Liver (tissue), 9 donors: ENCODE results near the gene VPS72. TPM values are rescaled to one million over a fixed set of nuclear protein-coding genes. Genes with fewer than 3 reads are reported as not detected.

Experiments used
- DNase-seq: peaks from one replicate; pipeline ENCODE4 v3.0.0-alpha.2; 2017; ENCODE audit warnings: low spot score
- H3K27ac ChIP-seq, 2 donors: one replicate each; pipeline ENCODE4 v1.7.0; 2013; ENCODE audit warnings: inconsistent platforms in 2 of 2, low read length in 2 of 2, control low read depth in 1 of 2, low read depth in 1 of 2, mild to moderate bottlenecking in 1 of 2
- H3K27me3 ChIP-seq, 4 donors: one replicate each; pipeline versions ENCODE4 v1.6.1 to v1.7.0; 2013; ENCODE audit warnings: low read length in 3 of 4, inconsistent platforms in 1 of 4, mild to moderate bottlenecking in 1 of 4, moderate library complexity in 1 of 4; ENCODE audit not compliant: control insufficient read depth in 4 of 4, insufficient read depth in 4 of 4
- H3K36me3 ChIP-seq, 4 donors: one replicate each; pipeline versions ENCODE4 v1.6.1 to v1.7.0; 2013; ENCODE audit warnings: low read length in 3 of 4, mild to moderate bottlenecking in 3 of 4, low read depth in 1 of 4, moderate library complexity in 1 of 4; ENCODE audit not compliant: control insufficient read depth in 4 of 4, insufficient read depth in 3 of 4
- H3K4me1 ChIP-seq, 4 donors: one replicate each; pipeline versions ENCODE4 v1.6.1 to v1.7.0; 2013; ENCODE audit warnings: low read length in 3 of 4, mild to moderate bottlenecking in 3 of 4, moderate library complexity in 1 of 4; ENCODE audit not compliant: control insufficient read depth in 4 of 4, insufficient read depth in 4 of 4
- H3K4me3 ChIP-seq, 3 donors: one replicate each; pipeline versions ENCODE4 v1.6.1 to v1.7.0; 2013; ENCODE audit warnings: low read length in 3 of 3, control low read depth in 1 of 3, low read depth in 1 of 3, mild to moderate bottlenecking in 1 of 3
- H3K9ac ChIP-seq, 2 donors: one replicate each; pipeline ENCODE4 v1.7.0; 2013; ENCODE audit warnings: low read length in 2 of 2, mild to moderate bottlenecking in 2 of 2, moderate library complexity in 2 of 2, control low read depth in 1 of 2, low read depth in 1 of 2
- H3K9me3 ChIP-seq, 4 donors: one replicate each; pipeline versions ENCODE4 v1.6.1 to v1.7.0; 2013; ENCODE audit warnings: low read length in 3 of 4; ENCODE audit not compliant: control insufficient read depth in 4 of 4
- ATF3 ChIP-seq: IDR thresholded peaks from 2 replicates; pipeline ENCODE4 v1.6.1; 2016; ENCODE audit warnings: antibody characterized with exemption
- CTCF ChIP-seq: fragments of 150-350 bp; IDR thresholded peaks from 2 replicates; pipeline ENCODE4 v1.5.1; 2017; ENCODE audit warnings: improper control_type of control experiment, low read depth, low read length; ENCODE audit not compliant: missing input control
- EGR1 ChIP-seq, 2 donors: IDR thresholded peaks; 2 replicates each; pipeline ENCODE4 v1.6.1; 2016 to 2018; ENCODE audit warnings: antibody characterized with exemption in 2 of 2, low read depth in 2 of 2
- FOXA1 ChIP-seq: IDR thresholded peaks from 2 replicates; pipeline ENCODE4 v1.6.1; 2016; ENCODE audit warnings: antibody characterized with exemption
- FOXA2 ChIP-seq: IDR thresholded peaks from 2 replicates; pipeline ENCODE4 v1.6.1; 2016; ENCODE audit warnings: antibody characterized with exemption
- HNF4A ChIP-seq, 2 donors: conservative IDR thresholded peaks; 2 replicates each; pipeline ENCODE4 v1.6.1; 2016; ENCODE audit warnings: antibody characterized with exemption in 2 of 2, mild to moderate bottlenecking in 2 of 2
- NR2F2 ChIP-seq: IDR thresholded peaks from 2 replicates; pipeline ENCODE4 v1.6.1; 2016; ENCODE audit warnings: antibody characterized with exemption
- RAD21 ChIP-seq, 2 donors: IDR thresholded peaks; 2 replicates each; pipeline ENCODE4 v1.6.1; 2016; ENCODE audit warnings: antibody characterized with exemption in 2 of 2, mild to moderate bottlenecking in 2 of 2
- REST ChIP-seq: IDR thresholded peaks from 2 replicates; pipeline ENCODE4 v1.6.1; 2016; ENCODE audit warnings: antibody characterized with exemption, mild to moderate bottlenecking
- RXRA ChIP-seq, 2 donors: IDR thresholded peaks; 2 replicates each; pipeline ENCODE4 v1.6.1; 2017 to 2018; ENCODE audit warnings: antibody characterized with exemption in 2 of 2, mild to moderate bottlenecking in 1 of 2
- YY1 ChIP-seq: IDR thresholded peaks from 2 replicates; pipeline ENCODE4 v1.6.1; 2016; ENCODE audit warnings: antibody characterized with exemption, mild to moderate bottlenecking
- WGBS: extraction: QIAGEN DNeasy Blood & Tissue Kit; methylation state at CpG from one replicate; pipeline ENCODE4 v1.1.7; 2013; 5-methylcytosine and 5-hydroxymethylcytosine counted together
- polyA plus RNA-seq, 2 donors: library from polyadenylated mRNA; stranded (reverse) in 1 of 2; unstranded in 1 of 2; fragments of 200-250 nt in 1 of 2; fragments of >200 nt in 1 of 2; fragmentation: Nextera tagmentation in 1 of 2; extraction: Ambion mirVana in 1 of 2; gene quantifications; one replicate each; pipeline versions ENCODE4 v1.2.1 to v1.2.3, GENCODE V29; 2013 to 2015
- total RNA-seq, 2 donors: library from RNA; depleted of rRNA; stranded (reverse); fragments of >200 nt; gene quantifications; one replicate each; pipeline ENCODE4 v1.2.3, GENCODE V29; 2014
- TF ChIP-seq, protein P1 (sequence below): IDR thresholded peaks from 2 replicates; pipeline ENCODE4 v1.6.1; 2016; ENCODE audit warnings: antibody characterized with exemption
- TF ChIP-seq, protein P2 (sequence below): IDR thresholded peaks from 2 replicates; pipeline ENCODE4 v1.6.1; 2016; ENCODE audit warnings: antibody characterized with exemption
- donor health status: healthy.
- donor health status: healthy.
- donor health status: healthy.
- donor health status: healthy.
- donor health status: healthy.

Gene VPS72
- total and polyA plus RNA-seq, 4 donors = 10.7 to 16.0 (median 11.9) TPM

DNA sequence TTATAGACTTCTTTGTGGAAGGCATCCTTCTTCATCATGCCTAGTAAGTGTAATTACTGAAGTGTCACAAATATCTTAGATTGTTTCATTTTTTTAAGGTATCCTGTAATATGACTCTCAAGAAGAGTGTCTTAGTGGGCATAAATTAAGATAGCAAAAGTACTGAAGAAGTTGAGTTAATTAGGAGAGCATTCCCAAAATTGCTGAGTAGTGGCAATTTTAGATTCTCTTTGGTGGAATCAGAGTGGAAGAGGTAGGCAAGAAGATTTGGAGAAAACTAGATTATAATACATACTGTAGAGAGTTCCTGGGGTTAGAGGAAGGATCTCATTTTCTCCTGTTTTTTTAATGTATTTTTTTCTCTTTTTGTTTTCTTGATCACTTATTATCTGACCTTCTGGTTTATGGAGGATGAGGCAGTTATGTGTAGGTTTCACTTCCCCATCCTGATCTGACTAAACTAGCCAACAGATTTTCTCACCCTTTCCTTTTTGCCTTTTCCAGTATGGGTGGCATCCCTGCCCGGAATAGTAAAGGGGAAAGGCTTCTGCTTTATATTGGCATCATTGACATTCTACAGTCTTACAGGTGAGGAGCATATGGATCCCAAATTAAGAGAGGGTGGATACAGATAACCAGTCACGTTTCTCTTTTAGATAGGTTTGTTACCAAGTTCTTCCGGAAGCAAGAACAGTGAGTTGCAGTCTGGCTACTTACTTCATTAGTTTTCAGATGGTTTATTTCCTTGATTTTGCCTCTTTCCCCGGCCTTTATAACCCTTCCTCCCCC, 47.9 kb upstream of the VPS72 start:
- no peak overlapping the region for H3K27ac ChIP-seq

More for the DNA sequence above, 47.9 kb upstream of the VPS72 start:
- Histone ChIP-seq H3K36me3 (peaks cover 26 to 86% (median 73%) of the 10 kb centered on the region in 4 donors), H3K4me3 (no peak overlapping the region), H3K4me1 (no peaks in the 10 kb centered on the region), H3K9ac (no peak overlapping the region), H3K27me3 (no peaks in the 10 kb centered on the region), H3K9me3 (no peaks in the 10 kb centered on the region)
- TF ChIP-seq FOXA2 (no peak), ATF3 (no peak), HNF4A (conservative IDR thresholded peaks at IDR 0.05) (no peak), RXRA (IDR thresholded peaks at IDR 0.05) (no peak), EGR1 (IDR thresholded peaks at IDR 0.05; ENCODE audit: low read depth in 2 of 2) (no peak), RAD21 (IDR thresholded peaks at IDR 0.05) (no peak), NR2F2 (no peak), FOXA1 (no peak), YY1 (no peak), CTCF (no peak), REST (no peak)
- TF ChIP-seq, protein P1, sequence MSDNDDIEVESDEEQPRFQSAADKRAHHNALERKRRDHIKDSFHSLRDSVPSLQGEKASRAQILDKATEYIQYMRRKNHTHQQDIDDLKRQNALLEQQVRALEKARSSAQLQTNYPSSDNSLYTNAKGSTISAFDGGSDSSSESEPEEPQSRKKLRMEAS = no peak
- TF ChIP-seq, protein P2, sequence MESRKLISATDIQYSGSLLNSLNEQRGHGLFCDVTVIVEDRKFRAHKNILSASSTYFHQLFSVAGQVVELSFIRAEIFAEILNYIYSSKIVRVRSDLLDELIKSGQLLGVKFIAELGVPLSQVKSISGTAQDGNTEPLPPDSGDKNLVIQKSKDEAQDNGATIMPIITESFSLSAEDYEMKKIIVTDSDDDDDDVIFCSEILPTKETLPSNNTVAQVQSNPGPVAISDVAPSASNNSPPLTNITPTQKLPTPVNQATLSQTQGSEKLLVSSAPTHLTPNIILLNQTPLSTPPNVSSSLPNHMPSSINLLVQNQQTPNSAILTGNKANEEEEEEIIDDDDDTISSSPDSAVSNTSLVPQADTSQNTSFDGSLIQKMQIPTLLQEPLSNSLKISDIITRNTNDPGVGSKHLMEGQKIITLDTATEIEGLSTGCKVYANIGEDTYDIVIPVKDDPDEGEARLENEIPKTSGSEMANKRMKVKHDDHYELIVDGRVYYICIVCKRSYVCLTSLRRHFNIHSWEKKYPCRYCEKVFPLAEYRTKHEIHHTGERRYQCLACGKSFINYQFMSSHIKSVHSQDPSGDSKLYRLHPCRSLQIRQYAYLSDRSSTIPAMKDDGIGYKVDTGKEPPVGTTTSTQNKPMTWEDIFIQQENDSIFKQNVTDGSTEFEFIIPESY = no peak
- no peak for DNase-seq
- 92% methylated on average over 4 of the region's 4 CpGs for WGBS
